Activated CD4-positive, alpha-beta T cell treated with anti-CD3 and anti-CD28 coated beads, Interleukin-10, Interleukin-2, amounts not matched to agents 100 ng/mL and 50 ng/mL, durations not matched to agents 16 hours and 8 hours (primary cell): Measurements from ENCODE around the gene HDHD5.

Experiments used
- DNase-seq: peaks from one replicate; pipeline ENCODE4 v3.0.0-alpha.2; 2020

Gene HDHD5

GRCh38 chr22:17158568-17159503, at the start of gene HDHD5:
Gene HDHD5 (minus strand): TSS chr22:17159277. CDS start chr22:17159251, 26 bp downstream.
- DNase-seq = peak; percentile 91

DNA sequence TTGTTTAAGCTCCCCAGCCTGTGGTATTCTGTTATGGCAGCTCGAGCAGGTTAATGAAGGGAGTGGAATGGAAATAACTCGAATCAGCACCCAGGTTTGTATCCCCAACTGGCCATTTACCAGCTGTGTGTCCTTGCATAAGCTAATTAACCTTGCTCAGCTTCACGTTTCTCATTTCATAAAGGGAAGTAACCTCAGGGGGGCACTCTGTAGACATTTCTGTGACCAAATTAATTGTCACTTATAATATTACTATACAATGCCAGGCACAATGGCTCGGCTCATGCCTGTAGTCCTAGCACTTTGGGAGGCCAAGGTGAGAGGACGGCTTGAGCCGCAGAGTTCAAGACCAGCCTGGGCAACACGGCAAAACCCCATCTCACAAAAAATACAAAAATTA, 46.4 kb upstream of the HDHD5 start:
- DNase-seq = peak; percentile 17

GRCh38 chr22:17201285-17201945, 42.3 kb upstream of the HDHD5 start:
- DNase-seq = no peak

DNA sequence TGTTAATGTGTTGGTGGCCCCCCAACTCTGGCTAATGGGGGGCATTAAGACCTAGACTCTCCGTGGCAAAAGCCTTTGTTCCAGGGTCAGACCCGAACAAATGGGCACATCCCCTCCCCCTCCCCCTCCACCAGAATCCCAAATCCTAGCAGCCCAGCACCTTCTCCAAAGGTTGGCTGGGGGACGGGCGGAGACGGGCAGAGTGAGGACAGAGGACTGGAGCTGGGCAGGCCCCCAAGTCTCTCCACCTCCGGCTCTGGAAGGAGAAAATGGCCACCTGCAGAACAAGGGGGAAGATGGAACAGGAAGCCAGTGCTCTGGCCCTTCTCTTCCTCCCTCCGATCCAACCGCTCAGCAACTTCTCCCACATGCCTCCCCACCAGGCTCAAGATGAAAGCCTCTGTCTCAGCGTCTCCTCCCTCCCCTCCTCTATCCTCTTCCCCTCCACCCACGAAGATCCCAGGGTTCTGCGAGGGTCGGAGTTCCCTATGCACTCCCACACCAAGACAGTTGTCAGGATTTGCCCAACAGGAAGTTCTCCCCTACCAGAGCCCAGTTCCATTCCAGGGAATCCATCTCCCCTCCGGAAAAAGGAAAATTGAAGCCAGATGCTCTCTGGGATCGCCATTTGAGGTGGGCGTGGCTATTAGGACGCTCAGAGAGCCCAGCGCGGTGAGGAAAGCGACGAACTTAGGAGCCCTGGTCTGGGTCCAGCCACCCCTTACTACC, 40.1 kb upstream of the HDHD5 start:
- DNase-seq = no peak

- DNase-seq = no peak
These were observed 39.3 kb upstream of the HDHD5 start for GRCh38 chr22:17198170-17199002.

DNA sequence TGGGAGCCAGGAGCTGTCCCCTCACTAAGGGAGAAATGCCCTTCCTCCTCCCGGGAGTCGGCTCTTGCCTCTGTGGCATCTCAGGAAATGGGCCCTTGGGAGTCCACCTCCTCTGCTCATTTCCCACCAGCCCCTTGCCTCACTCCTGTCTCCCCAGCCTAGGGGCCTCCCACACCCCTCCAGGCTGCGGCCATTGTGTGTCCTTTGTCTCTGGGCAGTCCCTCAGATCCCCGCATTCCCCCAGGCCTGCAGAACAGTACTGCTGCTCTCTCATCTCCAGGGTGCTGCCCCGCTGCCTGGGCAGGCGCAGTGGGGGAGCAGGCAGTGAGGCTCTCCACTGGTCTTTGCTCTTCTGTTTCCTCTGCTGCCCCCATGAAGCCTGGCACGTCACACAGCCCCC, 35.1 kb upstream of the HDHD5 start:
- no peak for DNase-seq

- no peak for DNase-seq
These were observed 33.1 kb upstream of the HDHD5 start for GRCh38 chr22:17192186-17192585.

- DNase-seq = no peak
These were observed 32.2 kb upstream of the HDHD5 start for GRCh38 chr22:17191163-17191784.

GRCh38 chr22:17190702-17191101, 31.6 kb upstream of the HDHD5 start:
- no peak for DNase-seq

- DNase-seq = no peak
These were observed 17.6 kb upstream of the HDHD5 start for GRCh38 chr22:17176715-17177114.

DNA sequence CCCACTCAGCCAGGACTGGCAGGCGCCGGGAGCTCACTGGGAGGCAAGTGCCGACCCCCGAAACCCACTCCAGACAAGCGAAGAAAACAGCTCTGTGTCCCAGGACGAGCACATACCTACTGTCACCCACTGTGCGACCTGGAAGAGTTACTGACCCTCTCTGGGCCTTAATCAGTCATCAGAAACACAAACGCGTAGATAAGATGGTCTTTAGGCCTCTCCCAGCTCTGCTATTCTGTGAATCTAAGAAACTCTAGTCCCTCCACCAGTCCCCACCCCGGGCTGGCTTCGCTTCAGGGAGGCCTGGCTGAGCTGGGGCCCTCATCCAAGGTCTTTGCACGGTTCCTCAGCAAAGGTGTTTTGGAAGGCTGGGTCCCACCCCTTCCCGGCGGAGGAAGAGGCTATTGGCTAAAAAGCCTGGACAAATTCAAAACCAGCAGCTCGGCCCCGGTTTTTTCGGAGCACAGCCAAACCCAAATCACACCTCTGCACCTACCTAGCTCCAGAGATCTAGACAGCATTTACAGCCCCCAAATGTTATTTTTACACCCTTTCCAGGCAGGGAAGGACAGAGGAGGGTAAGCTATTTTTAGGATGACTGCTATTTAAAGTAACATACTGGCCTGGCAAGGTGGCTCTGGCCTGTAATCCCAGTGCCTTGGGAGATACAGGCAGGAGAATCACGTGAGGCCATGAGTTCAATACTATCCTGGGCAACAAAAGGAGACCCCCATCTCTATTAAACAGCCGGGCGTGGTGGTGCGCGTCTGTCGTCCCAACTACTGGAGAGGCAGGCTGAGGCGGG, 13.2 kb upstream of the HDHD5 start:
- no peak for DNase-seq

GRCh38 chr22:17171153-17172028, 12.3 kb upstream of the HDHD5 start:
- DNase-seq = peak; percentile 92

GRCh38 chr22:17167486-17167885, 8.4 kb upstream of the HDHD5 start:
- no peak for DNase-seq

DNA sequence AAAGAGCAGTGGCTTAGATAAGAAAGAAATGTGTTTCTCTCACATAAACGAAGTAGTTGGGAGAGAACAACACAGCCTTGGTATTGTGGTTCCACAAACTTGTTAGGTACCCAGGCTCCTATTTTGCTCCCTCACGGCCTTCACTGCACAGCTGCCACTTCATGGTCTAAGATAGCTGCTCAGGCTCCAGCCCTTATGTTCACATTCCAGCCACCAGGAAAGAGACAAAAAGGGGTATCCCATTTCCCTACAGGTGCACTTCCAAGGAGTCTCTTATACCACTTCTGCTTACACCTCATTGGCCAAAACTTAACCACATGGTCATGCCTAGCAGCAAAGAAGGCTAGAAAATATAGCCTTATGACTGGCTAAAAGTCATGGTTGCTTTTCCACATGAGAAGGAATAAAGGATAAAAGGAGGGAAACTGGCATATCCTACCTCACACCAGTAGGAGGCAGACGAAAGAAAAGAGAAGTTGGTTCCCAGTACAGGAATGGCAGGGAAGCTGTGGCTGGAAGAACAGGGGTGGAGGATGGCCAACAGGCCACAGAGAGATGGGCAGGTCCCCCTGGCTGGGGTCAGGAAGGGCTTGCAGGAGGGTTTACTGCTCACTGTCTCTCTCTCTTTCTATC, 5.4 kb upstream of the HDHD5 start:
- DNase-seq = no peak

DNA sequence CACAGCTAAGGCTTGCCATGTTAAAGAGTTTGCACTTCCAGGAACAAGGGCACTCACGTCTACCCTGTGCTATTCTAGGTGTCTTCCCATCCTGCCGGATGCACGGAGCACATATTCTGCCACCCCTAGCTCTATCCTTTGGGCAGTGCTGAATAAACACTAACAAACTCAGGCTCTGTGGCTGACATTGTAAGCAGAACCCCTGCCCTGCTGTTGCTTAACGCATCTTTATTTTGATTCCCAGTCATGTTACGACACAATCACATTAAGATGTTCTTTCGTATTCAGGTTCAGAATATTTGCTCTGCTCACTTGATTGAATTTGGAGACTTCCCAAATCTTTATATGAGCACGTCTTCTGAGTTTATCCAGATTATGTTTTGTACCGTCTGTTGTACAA, 3.7 kb upstream of the HDHD5 start:
- DNase-seq = no peak

DNA sequence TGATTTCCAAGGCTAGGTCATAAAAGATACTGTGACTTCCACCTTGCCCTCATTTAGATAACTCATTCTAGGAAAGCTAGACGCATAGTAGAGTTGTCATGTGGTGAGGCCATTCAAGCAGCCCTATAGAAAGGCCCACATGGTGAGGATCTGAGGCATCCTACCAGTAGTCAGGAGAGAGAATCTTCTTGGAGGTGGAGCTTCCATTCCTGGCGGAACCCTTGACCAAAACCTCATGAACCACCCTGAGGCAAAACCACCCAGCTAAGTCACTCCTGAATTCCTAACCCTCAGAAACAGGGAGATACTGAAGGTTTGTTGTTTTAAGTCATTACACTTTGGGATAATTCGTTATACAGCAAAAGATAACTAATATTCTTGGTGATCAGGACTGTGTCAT, 2.9 kb upstream of the HDHD5 start:
- no peak for DNase-seq

DNA sequence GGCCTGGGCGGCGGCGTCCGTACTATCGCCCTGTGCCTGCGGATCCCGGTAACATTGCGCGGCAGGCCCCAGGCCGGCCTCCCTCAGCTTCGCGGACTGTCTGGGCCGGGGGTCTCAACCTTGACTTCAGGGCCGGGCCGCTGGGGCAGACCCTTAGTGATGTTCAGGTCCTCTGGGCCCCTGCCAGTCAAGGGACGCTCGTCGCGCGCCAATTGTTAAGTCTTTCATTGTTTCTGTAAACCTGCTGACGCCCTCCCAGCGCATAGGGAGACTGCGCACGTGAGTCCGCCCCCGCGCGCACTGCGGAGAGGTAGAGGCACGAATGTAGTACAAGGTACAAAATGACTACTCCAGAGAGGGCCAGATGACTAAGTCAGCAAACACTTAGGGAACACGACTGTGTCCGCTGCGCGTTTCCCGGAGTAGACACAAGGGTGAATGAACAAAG, 451 bp upstream of the HDHD5 start:
- peak; percentile 75 for DNase-seq

DNA sequence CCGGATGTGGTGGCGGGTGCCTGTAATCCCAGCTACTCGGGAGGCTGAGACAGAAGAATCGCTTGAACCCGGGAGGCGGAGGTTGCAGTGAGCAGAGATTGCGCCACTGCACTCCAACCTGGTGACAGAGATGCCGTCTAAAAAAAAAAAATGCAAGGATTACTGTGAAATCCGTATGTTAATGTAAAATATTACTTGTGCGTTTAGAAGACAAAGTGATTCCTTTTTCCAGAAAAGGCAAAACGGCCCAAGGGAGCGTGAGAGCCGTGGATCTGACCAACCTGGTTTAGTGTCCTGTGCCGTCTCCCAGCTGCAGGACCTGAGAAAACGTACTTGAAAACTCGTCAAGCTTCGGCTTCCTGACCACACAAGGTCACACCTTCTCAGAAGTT, 905 bp downstream of the HDHD5 start:
- DNase-seq = no peak

- DNase-seq = no peak
These were observed 1.4 kb downstream of the HDHD5 start for GRCh38 chr22:17157714-17158113.

DNA sequence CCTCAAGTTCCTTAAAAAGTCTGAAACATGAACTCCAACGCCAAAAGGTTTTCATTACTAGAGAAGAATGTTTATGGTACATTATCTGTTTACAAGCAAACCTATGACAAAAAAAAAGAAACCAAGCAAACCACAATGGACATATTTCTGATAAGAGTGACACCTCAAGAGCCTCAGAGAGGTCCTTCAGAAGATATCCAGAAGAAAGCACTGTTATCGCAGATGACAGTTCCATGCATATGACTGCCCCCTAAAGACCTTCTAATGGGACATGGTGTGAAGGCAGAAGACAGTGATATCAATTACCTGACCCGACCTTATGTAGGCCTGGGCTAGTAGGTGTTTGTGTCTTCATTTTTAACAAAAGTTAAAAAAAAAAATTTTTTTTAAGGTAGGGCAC, 3.1 kb downstream of the HDHD5 start:
- no peak for DNase-seq
